Mammary epithelial cell (primary cell): ENCODE measurements around the gene TMEM151B.

Experiments
- CTCF ChIP-seq, 2 donors: IDR thresholded peaks in 1 of 2; conservative IDR thresholded peaks in 1 of 2; 2 replicates each; pipeline ENCODE4 v1.5.1; 2011 to 2012; ENCODE audit warnings: inconsistent platforms in 2 of 2, low read length in 2 of 2, mild to moderate bottlenecking in 2 of 2, control low read depth in 1 of 2, low read depth in 1 of 2; ENCODE audit not compliant: insufficient read depth in 1 of 2; ENCODE audit errors: extremely low read depth in 1 of 2
- EZH2 ChIP-seq: IDR thresholded peaks from 2 replicates; pipeline ENCODE4 v1.6.1; 2012; ENCODE audit warnings: low read length, inconsistent platforms, borderline replicate concordance

GRCh38 chr6:44286285-44286565 lies 16.0 kb downstream of the TMEM151B start:
- TF ChIP-seq CTCF (conservative IDR thresholded peaks at IDR 0.05 in 1 of 2, IDR thresholded peaks at IDR 0.05 in 1 of 2; ENCODE audit: extremely low read depth in 1 of 2, insufficient read depth in 1 of 2, low read depth in 1 of 2, low read length in 2 of 2) (no peak), EZH2 (no peak)
